Measurements from ENCODE around the gene DNAJA1. TPM values are rescaled to one million over a fixed set of nuclear protein-coding genes. Genes with fewer than 3 reads are reported as not detected.
"Not testable (repeated sequence)": the region's sequence is repeated elsewhere in the genome, so short reads cannot be mapped to it uniquely, and the experiment has no call there.

The DNAJA1 gene
- 104 and 142 TPM in 2 replicates for total RNA-seq (ENCODE audit: low replicate concordance)

- TF ChIP-seq, protein P1, sequence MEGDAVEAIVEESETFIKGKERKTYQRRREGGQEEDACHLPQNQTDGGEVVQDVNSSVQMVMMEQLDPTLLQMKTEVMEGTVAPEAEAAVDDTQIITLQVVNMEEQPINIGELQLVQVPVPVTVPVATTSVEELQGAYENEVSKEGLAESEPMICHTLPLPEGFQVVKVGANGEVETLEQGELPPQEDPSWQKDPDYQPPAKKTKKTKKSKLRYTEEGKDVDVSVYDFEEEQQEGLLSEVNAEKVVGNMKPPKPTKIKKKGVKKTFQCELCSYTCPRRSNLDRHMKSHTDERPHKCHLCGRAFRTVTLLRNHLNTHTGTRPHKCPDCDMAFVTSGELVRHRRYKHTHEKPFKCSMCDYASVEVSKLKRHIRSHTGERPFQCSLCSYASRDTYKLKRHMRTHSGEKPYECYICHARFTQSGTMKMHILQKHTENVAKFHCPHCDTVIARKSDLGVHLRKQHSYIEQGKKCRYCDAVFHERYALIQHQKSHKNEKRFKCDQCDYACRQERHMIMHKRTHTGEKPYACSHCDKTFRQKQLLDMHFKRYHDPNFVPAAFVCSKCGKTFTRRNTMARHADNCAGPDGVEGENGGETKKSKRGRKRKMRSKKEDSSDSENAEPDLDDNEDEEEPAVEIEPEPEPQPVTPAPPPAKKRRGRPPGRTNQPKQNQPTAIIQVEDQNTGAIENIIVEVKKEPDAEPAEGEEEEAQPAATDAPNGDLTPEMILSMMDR (IDR thresholded peaks at IDR 0.05; ENCODE audit: insufficient read depth, low read length) = no peak
- peak within 1 kb of the TSS; percentile 96 for H3K4me3 ChIP-seq (ENCODE audit: low read depth, low read length)
- peak; percentile 90 for DNase-seq (ENCODE audit: low read depth)
Observed at GRCh38 chr9:33024966-33025571, at the start of gene DNAJA1. DNAJA1 (plus strand) TSS chr9:33025273; CDS start chr9:33026485, 1,212 bp downstream.

DNA sequence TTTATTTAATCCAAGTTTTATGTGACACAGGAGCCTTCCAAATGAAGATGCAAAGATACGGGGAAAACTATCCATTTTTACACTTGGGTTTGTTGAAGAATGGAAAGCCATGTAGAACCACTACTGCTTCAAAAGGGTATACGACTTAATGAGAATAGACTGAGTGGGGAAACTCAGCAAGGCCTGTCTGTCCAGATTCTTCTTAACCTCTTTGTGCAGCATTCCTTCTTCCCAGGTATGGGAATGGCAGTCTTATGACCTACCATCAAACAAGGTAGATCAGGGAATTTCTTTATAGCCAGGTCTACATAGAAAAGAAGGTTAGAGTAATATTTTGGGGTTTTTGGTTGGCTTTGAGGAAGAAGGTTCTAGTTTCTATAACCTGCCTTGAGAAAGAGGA, 47.0 kb upstream of the DNAJA1 start:
- no peak for DNase-seq (ENCODE audit: low read depth)
- TF ChIP-seq, protein P1 (IDR thresholded peaks at IDR 0.05; ENCODE audit: insufficient read depth, low read length) = no peak
- no peak overlapping the region for H3K4me3 ChIP-seq (ENCODE audit: low read depth, low read length)

DNA sequence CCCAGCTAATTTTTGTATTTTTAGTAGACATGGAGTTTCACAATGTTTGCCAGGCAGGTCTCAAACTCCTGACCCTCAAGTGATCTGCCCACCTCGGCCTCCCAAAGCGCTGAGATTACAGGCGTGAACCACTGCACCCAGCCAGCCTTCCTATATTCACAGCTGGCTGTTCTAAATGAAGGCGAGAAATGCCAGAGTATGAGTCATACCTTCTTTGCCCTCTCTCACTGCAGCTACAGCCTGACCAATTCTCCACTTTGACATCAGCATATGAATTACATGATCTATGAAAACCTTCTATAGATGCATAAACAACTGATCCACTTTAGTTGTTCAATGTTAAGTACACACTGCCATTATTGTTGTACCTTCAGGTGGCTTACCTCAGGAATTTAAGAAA, 38.1 kb upstream of the DNAJA1 start:
- TF ChIP-seq, protein P1 (IDR thresholded peaks at IDR 0.05; ENCODE audit: insufficient read depth, low read length) = no peak
- H3K4me3 ChIP-seq (ENCODE audit: low read depth, low read length) = no peak overlapping the region
- DNase-seq (ENCODE audit: low read depth) = no peak

DNA sequence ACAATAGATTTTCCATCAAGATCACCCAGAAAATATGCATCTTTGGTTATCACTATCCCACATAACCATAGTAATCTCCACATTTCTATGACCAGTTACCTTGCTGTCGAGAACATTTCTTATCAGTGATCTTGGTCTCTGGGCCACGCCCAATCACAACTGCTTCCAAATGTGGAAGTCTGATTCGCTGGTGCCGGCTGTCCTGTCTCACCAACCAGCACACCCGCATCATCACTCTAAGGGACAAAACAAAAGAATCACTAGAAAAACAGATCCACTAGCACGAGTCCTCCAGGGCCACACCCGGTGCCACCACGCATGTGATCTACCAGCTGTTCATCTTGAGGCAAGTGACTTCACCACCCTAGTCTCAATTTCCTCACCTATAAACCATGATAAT, 35.4 kb upstream of the DNAJA1 start:
- TF ChIP-seq, protein P1 (IDR thresholded peaks at IDR 0.05; ENCODE audit: insufficient read depth, low read length) = no peak
- DNase-seq (ENCODE audit: low read depth) = peak; percentile 54
- H3K4me3 ChIP-seq (ENCODE audit: low read depth, low read length) = no peak overlapping the region

GRCh38 chr9:32991897-32992594, 33.0 kb upstream of the DNAJA1 start:
- TF ChIP-seq, protein P1 (IDR thresholded peaks at IDR 0.05; ENCODE audit: insufficient read depth, low read length) = no peak
- DNase-seq (ENCODE audit: low read depth) = peak; percentile 49
- no peak overlapping the region for H3K4me3 ChIP-seq (ENCODE audit: low read depth, low read length)

GRCh38 chr9:32992595-32993238, 32.4 kb upstream of the DNAJA1 start:
- peak; percentile 10 for DNase-seq (ENCODE audit: low read depth)
- TF ChIP-seq, protein P1 (IDR thresholded peaks at IDR 0.05; ENCODE audit: insufficient read depth, low read length) = no peak
- no peak overlapping the region for H3K4me3 ChIP-seq (ENCODE audit: low read depth, low read length)

DNA sequence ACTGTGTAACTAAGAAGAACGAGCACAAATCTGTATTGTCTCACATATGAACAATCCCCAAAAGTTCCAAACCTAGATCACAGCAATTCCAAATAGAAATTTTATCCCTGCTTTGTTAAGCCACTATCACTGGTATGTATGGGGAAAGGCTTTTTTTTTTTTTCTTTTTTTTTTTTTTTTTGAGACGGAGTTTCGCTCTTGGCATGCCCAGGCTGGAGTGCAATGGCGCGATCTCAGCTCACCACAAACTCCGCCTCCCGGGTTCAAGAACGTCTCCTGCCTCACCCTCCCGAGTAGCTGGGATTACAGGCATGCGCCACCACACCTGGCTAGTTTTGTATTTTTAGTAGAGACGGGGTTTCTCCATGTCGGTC, 24.4 kb upstream of the DNAJA1 start:
- peak; percentile 29 for DNase-seq (ENCODE audit: low read depth)
- H3K4me3 ChIP-seq (ENCODE audit: low read depth, low read length) = peak overlapping the region; percentile 99

GRCh38 chr9:33005335-33005734, 19.7 kb upstream of the DNAJA1 start:
- DNase-seq (ENCODE audit: low read depth); H3K4me3 ChIP-seq (ENCODE audit: low read depth, low read length): not testable (repeated sequence)
